ENCODE results near the gene MMP24. TPM values are rescaled to one million over a fixed set of nuclear protein-coding genes. Genes with fewer than 3 reads are reported as not detected.

Gene MMP24
- total and polyA plus RNA-seq, 2 of the 13 experiments (the other 11 are each of a cell fraction or from before 2014, with no cell fraction given), result 0.29 to 0.35 TPM

DNA sequence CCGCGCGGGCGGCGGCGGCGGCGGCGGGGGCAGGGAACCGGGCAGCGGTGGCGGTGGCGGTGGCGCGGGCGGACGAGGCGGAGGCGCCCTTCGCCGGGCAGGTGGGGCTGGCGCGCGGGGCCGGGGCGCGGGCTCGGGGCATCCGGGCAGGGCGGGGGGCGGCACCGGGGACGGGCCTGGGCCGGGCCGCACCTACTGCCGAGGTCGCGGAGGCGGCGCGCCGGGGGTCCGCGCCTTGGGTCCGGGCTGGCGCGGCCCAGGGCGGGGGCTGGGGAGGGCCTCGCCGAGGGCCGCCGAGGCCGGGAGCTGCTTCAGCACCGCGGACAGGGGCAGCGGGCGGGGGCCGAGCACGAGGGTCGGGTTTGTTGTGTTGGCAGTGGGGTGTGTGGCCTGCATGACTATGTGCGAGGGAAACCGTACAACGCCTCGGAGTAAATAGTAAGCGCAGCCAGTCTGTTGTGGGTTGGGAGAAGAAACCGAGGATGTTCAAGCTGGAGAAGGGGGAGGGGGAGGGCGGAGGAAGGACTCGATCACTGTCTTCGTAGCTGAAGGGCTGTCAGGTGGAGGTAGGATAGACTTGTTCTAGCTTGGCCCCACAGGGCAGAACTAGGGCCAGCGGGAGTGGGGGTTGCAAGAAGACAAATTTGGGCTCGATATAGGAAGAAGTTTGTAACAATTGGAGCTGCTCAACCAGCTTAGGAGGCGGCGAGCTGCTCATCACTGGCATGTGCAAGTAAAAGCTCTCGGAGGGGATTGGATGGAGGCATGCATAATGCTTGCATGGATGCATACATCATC is 593 bp downstream of the MMP24 start (continued):
- TF ChIP-seq, protein P1, sequence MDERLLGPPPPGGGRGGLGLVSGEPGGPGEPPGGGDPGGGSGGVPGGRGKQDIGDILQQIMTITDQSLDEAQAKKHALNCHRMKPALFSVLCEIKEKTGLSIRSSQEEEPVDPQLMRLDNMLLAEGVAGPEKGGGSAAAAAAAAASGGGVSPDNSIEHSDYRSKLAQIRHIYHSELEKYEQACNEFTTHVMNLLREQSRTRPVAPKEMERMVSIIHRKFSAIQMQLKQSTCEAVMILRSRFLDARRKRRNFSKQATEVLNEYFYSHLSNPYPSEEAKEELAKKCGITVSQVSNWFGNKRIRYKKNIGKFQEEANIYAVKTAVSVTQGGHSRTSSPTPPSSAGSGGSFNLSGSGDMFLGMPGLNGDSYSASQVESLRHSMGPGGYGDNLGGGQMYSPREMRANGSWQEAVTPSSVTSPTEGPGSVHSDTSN (CRISPR knock-in tag; IDR thresholded peaks at IDR 0.05), result no peak
- no peak for TF ChIP-seq SRF (IDR thresholded peaks at IDR 0.05; ENCODE audit: low read depth, low read length)
- TF ChIP-seq, protein P2, sequence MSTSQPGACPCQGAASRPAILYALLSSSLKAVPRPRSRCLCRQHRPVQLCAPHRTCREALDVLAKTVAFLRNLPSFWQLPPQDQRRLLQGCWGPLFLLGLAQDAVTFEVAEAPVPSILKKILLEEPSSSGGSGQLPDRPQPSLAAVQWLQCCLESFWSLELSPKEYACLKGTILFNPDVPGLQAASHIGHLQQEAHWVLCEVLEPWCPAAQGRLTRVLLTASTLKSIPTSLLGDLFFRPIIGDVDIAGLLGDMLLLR (CRISPR knock-in tag; IDR thresholded peaks at IDR 0.05), result peak; percentile 89
- no peak for TF ChIP-seq CC2D1A (CRISPR knock-in tag; IDR thresholded peaks at IDR 0.05)
- TF ChIP-seq REPIN1 (CRISPR knock-in tag; IDR thresholded peaks at IDR 0.05; ENCODE audit: borderline replicate concordance, low read depth), result peak; percentile 62; the same call in 1 of the 2 replicates
- peak; percentile 95 for TF ChIP-seq GLI4 (CRISPR knock-in tag; IDR thresholded peaks at IDR 0.05; ENCODE audit: borderline replicate concordance)
- TF ChIP-seq, protein P3, sequence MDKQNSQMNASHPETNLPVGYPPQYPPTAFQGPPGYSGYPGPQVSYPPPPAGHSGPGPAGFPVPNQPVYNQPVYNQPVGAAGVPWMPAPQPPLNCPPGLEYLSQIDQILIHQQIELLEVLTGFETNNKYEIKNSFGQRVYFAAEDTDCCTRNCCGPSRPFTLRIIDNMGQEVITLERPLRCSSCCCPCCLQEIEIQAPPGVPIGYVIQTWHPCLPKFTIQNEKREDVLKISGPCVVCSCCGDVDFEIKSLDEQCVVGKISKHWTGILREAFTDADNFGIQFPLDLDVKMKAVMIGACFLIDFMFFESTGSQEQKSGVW (CRISPR knock-in tag; IDR thresholded peaks at IDR 0.05; ENCODE audit: borderline replicate concordance), result peak; percentile 70; the same call in 1 of the 2 replicates
- peak; percentile 95 for TF ChIP-seq ZNF274 (CRISPR knock-in tag; IDR thresholded peaks at IDR 0.05)
- peak; percentile 80 for TF ChIP-seq ZSCAN25 (CRISPR knock-in tag; IDR thresholded peaks at IDR 0.05)
- TF ChIP-seq, protein P4, sequence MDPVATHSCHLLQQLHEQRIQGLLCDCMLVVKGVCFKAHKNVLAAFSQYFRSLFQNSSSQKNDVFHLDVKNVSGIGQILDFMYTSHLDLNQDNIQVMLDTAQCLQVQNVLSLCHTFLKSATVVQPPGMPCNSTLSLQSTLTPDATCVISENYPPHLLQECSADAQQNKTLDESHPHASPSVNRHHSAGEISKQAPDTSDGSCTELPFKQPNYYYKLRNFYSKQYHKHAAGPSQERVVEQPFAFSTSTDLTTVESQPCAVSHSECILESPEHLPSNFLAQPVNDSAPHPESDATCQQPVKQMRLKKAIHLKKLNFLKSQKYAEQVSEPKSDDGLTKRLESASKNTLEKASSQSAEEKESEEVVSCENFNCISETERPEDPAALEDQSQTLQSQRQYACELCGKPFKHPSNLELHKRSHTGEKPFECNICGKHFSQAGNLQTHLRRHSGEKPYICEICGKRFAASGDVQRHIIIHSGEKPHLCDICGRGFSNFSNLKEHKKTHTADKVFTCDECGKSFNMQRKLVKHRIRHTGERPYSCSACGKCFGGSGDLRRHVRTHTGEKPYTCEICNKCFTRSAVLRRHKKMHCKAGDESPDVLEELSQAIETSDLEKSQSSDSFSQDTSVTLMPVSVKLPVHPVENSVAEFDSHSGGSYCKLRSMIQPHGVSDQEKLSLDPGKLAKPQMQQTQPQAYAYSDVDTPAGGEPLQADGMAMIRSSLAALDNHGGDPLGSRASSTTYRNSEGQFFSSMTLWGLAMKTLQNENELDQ (CRISPR knock-in tag; IDR thresholded peaks at IDR 0.05; ENCODE audit: borderline replicate concordance), result peak; percentile 96
- TF ChIP-seq CBX1 (IDR thresholded peaks at IDR 0.05; ENCODE audit: low read depth), result peak; percentile 46
- TF ChIP-seq KDM4B (CRISPR knock-in tag; IDR thresholded peaks at IDR 0.05), result peak; percentile 93
- TF ChIP-seq ZNF343 (CRISPR knock-in tag; IDR thresholded peaks at IDR 0.05), result peak; percentile 83; the same call in 1 of the 2 replicates
- TF ChIP-seq, protein P5, sequence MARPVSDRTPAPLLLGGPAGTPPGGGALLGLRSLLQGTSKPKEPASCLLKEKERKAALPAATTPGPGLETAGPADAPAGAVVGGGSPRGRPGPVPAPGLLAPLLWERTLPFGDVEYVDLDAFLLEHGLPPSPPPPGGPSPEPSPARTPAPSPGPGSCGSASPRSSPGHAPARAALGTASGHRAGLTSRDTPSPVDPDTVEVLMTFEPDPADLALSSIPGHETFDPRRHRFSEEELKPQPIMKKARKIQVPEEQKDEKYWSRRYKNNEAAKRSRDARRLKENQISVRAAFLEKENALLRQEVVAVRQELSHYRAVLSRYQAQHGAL (CRISPR knock-in tag; IDR thresholded peaks at IDR 0.05; ENCODE audit: not compliant biosample characterization), result peak; percentile 98
- peak in 1 of 2 experiments; percentile 8; a peak in 1 of 4 replicates for TF ChIP-seq NR2F1 (CRISPR knock-in tag; IDR thresholded peaks at IDR 0.05)
- TF ChIP-seq SMAD9 (CRISPR knock-in tag; IDR thresholded peaks at IDR 0.05), result peak; percentile 85; the same call in 1 of the 2 replicates
- TF ChIP-seq, protein P6, sequence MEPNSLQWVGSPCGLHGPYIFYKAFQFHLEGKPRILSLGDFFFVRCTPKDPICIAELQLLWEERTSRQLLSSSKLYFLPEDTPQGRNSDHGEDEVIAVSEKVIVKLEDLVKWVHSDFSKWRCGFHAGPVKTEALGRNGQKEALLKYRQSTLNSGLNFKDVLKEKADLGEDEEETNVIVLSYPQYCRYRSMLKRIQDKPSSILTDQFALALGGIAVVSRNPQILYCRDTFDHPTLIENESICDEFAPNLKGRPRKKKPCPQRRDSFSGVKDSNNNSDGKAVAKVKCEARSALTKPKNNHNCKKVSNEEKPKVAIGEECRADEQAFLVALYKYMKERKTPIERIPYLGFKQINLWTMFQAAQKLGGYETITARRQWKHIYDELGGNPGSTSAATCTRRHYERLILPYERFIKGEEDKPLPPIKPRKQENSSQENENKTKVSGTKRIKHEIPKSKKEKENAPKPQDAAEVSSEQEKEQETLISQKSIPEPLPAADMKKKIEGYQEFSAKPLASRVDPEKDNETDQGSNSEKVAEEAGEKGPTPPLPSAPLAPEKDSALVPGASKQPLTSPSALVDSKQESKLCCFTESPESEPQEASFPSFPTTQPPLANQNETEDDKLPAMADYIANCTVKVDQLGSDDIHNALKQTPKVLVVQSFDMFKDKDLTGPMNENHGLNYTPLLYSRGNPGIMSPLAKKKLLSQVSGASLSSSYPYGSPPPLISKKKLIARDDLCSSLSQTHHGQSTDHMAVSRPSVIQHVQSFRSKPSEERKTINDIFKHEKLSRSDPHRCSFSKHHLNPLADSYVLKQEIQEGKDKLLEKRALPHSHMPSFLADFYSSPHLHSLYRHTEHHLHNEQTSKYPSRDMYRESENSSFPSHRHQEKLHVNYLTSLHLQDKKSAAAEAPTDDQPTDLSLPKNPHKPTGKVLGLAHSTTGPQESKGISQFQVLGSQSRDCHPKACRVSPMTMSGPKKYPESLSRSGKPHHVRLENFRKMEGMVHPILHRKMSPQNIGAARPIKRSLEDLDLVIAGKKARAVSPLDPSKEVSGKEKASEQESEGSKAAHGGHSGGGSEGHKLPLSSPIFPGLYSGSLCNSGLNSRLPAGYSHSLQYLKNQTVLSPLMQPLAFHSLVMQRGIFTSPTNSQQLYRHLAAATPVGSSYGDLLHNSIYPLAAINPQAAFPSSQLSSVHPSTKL (CRISPR knock-in tag; IDR thresholded peaks at IDR 0.05), result peak; percentile 75
- peak; percentile 98 for TF ChIP-seq ERF (CRISPR knock-in tag; IDR thresholded peaks at IDR 0.05)
- peak; percentile 80; the same call in 1 of the 2 replicates for TF ChIP-seq ZBTB42 (CRISPR knock-in tag; IDR thresholded peaks at IDR 0.05)

Measured in HepG2 (cell line).